ENCODE data around the gene CAMKK1.

DNA sequence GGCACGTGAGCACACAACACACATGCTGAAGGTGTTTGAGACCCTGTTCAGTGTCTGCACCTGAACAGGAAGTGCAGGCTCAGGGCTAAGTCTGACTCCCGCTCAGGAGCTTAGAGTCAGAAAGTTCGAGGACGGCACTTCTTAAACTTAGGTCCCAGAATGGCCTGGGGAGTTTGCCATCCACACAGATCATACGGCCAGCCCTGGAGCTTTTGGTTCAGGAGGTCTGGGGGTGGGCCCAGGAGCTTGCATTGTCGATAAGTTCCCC is 4.0 kb upstream of the CAMKK1 start:
- TF ChIP-seq POLR2AphosphoS5 (IDR thresholded peaks at IDR 0.05; ENCODE audit: low read depth, low read length), result no peak
- no peak for TF ChIP-seq POLR2A (IDR thresholded peaks at IDR 0.05; ENCODE audit: low read depth, low read length)
- TF ChIP-seq SPI1 (IDR thresholded peaks at IDR 0.05; ENCODE audit: low read depth, low read length), result no peak

All from GM12891 (cell line).